SK-N-SH treated with all-trans-retinoic acid at 6 μM for 48 hours (cell line): ENCODE measurements around the gene APLN.
A peak's percentile ranks its signal among the peaks of the same experiment; 100 is the strongest.

Experiments used
- ATAC-seq: fragments of 200-7000 bp; cut with Tn5 transposase; 3 replicates; pipeline ENCODE4 v1.9.1; 2020; ENCODE audit warnings: mild to moderate bottlenecking, moderate library complexity
- BACH2 ChIP-seq: fragments of 250-450 bp; sonication (Bioruptor Pico); IDR thresholded peaks from 2 replicates; pipeline ENCODE4 v1.9.0; 2021; ENCODE audit warnings: mild to moderate bottlenecking, borderline replicate concordance
- CSDC2 ChIP-seq: fragments of 250-450 bp; sonication (Bioruptor Pico); IDR thresholded peaks from 2 replicates; pipeline ENCODE4 v1.5.0; 2020; ENCODE audit warnings: mild to moderate bottlenecking, moderate library complexity
- ESRRG ChIP-seq: fragments of 250-450 bp; sonication (Bioruptor Pico); IDR thresholded peaks from 2 replicates; pipeline ENCODE4 v1.6.1; 2021; ENCODE audit warnings: mild to moderate bottlenecking
- GLIS3 ChIP-seq: fragments of 250-450 bp; sonication (Bioruptor Pico); IDR thresholded peaks from 2 replicates; pipeline ENCODE4 v1.5.0; 2020; ENCODE audit warnings: mild to moderate bottlenecking, moderate library complexity
- ISL1 ChIP-seq: fragments of 250-450 bp; sonication (Bioruptor Pico); IDR thresholded peaks from 2 replicates; pipeline ENCODE4 v2.1.2; 2022; ENCODE audit warnings: mild to moderate bottlenecking, moderate library complexity
- PATZ1 ChIP-seq: fragments of 250-450 bp; sonication (Bioruptor Pico); IDR thresholded peaks from 2 replicates; pipeline ENCODE4 v1.8.0; 2020; ENCODE audit warnings: mild to moderate bottlenecking, moderate library complexity, borderline replicate concordance
- POU6F1 ChIP-seq: fragments of 250-450 bp; sonication (Bioruptor Pico); IDR thresholded peaks from 2 replicates; pipeline ENCODE4 v1.8.0; 2021; ENCODE audit warnings: low read depth, mild to moderate bottlenecking, moderate library complexity, borderline replicate concordance
- PPARA ChIP-seq: fragments of 250-450 bp; sonication (Bioruptor Pico); IDR thresholded peaks from 2 replicates; pipeline ENCODE4 v1.5.0; 2020; ENCODE audit warnings: mild to moderate bottlenecking, borderline replicate concordance
- RARB ChIP-seq: fragments of 250-450 bp; sonication (Bioruptor Pico); IDR thresholded peaks from 2 replicates; pipeline ENCODE4 v1.8.0; 2021; ENCODE audit warnings: mild to moderate bottlenecking, moderate library complexity
- SNAI2 ChIP-seq: fragments of 250-450 bp; sonication (Bioruptor Pico); IDR thresholded peaks from 2 replicates; pipeline ENCODE4 v1.5.0; 2020; ENCODE audit warnings: mild to moderate bottlenecking, moderate library complexity
- TCF4 ChIP-seq: fragments of 250-450 bp; sonication (Bioruptor Pico); IDR thresholded peaks from 2 replicates; pipeline ENCODE4 v1.8.0; 2021; ENCODE audit warnings: mild to moderate bottlenecking, moderate library complexity, borderline replicate concordance
- TSHZ2 ChIP-seq: fragments of 250-450 bp; sonication (Bioruptor Pico); IDR thresholded peaks from 2 replicates; pipeline ENCODE4 v1.5.0; 2020; ENCODE audit warnings: mild to moderate bottlenecking, moderate library complexity
- ZC3H10 ChIP-seq: fragments of 250-450 bp; sonication (Bioruptor Pico); IDR thresholded peaks from 2 replicates; pipeline ENCODE4 v1.5.1; 2021; ENCODE audit warnings: mild to moderate bottlenecking, moderate library complexity
- ZFP30 ChIP-seq: fragments of 450-650 bp; formaldehyde crosslinking; IDR thresholded peaks from 2 replicates; pipeline ENCODE4 v1.5.0; 2022; ENCODE audit warnings: mild to moderate bottlenecking, moderate library complexity
- ZNF565 ChIP-seq: fragments of 450-650 bp; formaldehyde crosslinking; conservative IDR thresholded peaks from 2 replicates; pipeline ENCODE4 v1.5.0; 2020; ENCODE audit warnings: low read depth, mild to moderate bottlenecking, moderate library complexity
- ZNF70 ChIP-seq: fragments of 450-650 bp; formaldehyde crosslinking; IDR thresholded peaks from 2 replicates; pipeline ENCODE4 v1.5.0; 2020; ENCODE audit warnings: mild to moderate bottlenecking, moderate library complexity
- ZNF8 ChIP-seq: fragments of 450-650 bp; formaldehyde crosslinking; IDR thresholded peaks from 2 replicates; pipeline ENCODE4 v1.5.0; 2020; ENCODE audit warnings: mild to moderate bottlenecking, moderate library complexity

APLN gene

GRCh38 chrX:129653971-129654651 lies 645 bp downstream of the APLN start:
- ATAC-seq = peak; percentile 71
- TF ChIP-seq ZC3H10 (CRISPR knock-in tag) = no peak
- TF ChIP-seq ESRRG (CRISPR knock-in tag) = no peak

GRCh38 chrX:129653181-129653970 lies 1.4 kb downstream of the APLN start:
- no peak for TF ChIP-seq TSHZ2
- TF ChIP-seq, all 23 proteins: peak for 0
- no peak for ATAC-seq

- no peak for ATAC-seq
- TF ChIP-seq PPARA (CRISPR knock-in tag) = no peak
- no peak for TF ChIP-seq ESRRG (CRISPR knock-in tag)
- no peak for TF ChIP-seq GLIS3 (CRISPR knock-in tag)
- TF ChIP-seq ISL1 = no peak
- TF ChIP-seq ZFP30 (CRISPR knock-in tag) = no peak
- no peak for TF ChIP-seq CSDC2 (CRISPR knock-in tag)
- TF ChIP-seq POU6F1 = no peak
- no peak for TF ChIP-seq PATZ1
- no peak for TF ChIP-seq RARB
- TF ChIP-seq ZNF8 = no peak
- no peak for TF ChIP-seq TCF4 (CRISPR knock-in tag)
- no peak for TF ChIP-seq ZNF70 (CRISPR knock-in tag)
Measured at GRCh38 chrX:129652565-129653169, 2.1 kb downstream of the APLN start.

- TF ChIP-seq SNAI2 (CRISPR knock-in tag) (no peak), ZNF565 (no peak), BACH2 (CRISPR knock-in tag) (no peak), ZC3H10 (CRISPR knock-in tag) (no peak), PPARA (CRISPR knock-in tag) (no peak), PATZ1 (no peak), ISL1 (no peak)
- no peak for ATAC-seq
Measured at GRCh38 chrX:129651756-129652564, 2.8 kb downstream of the APLN start.
